HG03439 (cell line): ENCODE data around the gene COBLL1.

Experiments used
- ATAC-seq: cut with Tn5 transposase; IDR thresholded peaks from one replicate; pipeline ENCODE4 v1.9.1; 2021; ENCODE audit warnings: mild to moderate bottlenecking, moderate library complexity; ENCODE audit not compliant: unreplicated experiment

The COBLL1 gene

DNA sequence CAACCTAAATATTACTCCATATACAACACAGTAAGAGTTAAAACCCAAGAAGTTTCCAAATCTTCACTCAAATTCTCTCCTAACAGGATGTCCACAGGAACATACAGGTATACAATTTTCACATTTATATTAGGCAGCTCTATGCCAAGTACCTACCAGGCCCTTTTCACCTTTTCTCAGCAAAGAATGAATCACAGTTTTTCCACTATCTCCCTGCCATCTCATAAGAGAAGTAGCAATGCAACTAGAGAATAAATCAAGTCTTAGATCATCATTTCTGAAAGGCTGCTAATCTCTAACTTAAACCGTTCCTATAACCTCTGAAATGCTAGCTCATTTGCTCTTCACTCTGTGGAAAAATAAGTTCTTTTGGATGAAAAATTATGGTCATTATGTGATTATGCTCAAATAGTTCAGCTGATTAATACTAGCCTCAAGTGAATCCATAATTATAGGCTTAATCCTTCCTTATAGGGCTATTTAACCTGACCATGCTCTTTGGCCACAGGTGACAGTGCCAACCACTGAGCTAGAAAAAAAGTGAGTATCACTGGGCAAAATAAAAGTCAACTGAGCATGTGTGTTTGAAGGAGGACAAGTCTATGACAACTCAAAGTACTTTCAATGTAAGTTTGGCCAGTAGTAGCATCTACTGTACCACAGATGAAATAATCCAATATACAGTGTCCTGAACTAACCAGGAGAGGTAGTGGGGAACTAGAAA lies 79.7 kb downstream of the COBLL1 start:
- peak; percentile 14 for ATAC-seq

DNA sequence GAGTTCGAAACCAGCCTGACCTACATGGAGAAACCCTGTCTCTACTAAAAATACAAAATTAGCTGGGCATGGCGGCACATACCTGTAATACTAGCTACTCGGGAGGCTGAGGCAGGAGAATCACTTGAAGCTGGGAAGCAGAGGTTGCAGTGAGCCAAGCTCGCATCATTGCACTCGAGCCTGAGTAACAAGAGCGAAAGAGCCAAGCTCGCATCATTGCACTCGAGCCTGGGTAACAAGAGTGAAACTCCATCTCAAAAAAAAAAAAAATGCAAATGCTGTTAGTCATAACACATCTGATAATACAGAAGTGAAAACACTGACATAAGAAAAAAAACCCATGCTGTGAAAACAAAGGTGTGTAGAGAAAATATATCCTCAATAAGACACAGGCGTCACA lies 80.4 kb downstream of the COBLL1 start:
- peak; percentile 100 for ATAC-seq

DNA sequence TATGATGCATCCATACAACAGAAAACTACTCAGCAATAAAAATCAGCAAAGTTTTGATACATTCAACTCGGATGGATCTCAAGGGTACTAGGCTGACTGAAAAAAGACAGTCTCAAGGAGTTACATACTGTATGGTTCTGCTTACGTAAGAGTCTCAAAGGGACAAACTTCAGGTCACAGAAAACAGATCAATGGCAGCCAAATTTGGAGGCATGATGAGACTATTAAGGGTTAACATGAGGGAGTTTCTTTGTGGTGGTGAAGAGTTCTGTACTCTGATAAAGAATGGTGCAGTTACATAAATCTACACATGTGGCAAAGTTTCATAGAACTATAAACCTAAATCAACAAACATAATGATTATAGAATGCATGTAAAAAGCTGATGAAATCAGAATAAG lies 81.4 kb downstream of the COBLL1 start:
- ATAC-seq, result no peak

DNA sequence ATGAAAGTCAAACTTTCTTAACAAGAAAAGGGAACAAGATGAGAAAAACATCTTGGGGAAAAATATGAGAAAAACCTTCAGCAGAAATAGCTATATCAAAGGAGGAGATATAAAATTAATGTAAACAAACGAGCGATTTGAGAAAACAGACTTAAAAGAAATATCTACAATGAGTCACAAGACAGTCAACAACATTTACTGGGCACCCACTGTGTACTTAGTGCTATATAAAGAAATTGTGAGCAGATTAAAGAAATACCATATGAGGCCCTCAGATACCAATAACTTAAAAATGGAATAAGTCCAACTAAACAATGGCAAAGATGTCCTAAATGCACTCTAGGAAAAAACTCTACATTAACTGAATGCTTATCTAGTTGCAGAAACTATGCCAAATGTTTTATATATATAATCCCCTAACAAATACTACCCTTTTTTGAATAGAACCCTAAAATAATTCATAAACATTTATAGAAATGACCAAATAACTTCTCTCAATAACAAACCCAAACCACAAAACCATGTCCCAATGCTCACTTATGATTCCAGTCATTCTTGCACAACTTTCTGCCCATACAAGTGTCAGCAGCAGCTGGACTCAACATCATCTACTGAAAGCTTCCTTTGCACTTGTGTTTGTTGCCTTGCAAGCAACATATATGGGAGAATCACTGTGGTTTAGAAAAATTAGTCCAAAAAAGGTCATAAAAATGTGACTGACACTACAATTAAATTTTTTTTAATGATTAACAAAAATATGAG lies 83.5 kb downstream of the COBLL1 start:
- ATAC-seq, result no peak

GRCh38 chr2:164756773-164757172 lies 84.8 kb downstream of the COBLL1 start:
- ATAC-seq, result no peak

- ATAC-seq, result no peak
Observed at GRCh38 chr2:164755952-164756351, 85.7 kb downstream of the COBLL1 start.

- no peak for ATAC-seq
Observed at GRCh38 chr2:164754157-164755093, 87.2 kb downstream of the COBLL1 start.

GRCh38 chr2:164752956-164753355 lies 88.7 kb downstream of the COBLL1 start:
- ATAC-seq, result no peak

DNA sequence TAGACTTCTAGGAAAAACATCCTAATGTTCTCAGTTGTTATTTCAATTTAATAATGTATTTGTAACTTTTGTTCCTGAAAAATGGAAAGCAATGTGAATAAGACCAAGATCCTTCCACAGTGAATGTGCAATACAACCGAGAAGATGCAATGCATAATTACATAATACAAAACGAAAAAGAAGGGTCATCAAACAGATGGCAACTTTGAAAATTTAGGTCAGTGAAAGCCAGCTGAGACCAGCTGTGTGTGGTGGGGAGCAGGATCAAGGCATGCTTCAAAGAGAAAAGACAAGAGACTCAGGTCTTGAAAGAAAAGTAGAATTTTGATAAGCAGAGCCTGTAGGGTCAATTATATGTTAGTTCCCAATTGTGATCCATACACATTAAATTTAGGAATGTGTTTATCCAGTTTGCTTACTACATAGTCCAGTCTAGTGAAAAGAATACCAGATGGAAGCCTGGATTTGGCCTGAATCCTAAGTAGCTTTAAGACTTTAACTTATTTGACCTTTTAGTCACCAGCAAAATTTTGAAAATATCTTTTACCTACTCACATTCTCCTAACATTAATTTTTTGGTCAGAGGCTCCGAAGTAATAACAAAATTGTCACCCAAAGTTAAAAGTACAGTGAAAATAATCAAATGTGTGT lies 93.7 kb downstream of the COBLL1 start:
- no peak for ATAC-seq

DNA sequence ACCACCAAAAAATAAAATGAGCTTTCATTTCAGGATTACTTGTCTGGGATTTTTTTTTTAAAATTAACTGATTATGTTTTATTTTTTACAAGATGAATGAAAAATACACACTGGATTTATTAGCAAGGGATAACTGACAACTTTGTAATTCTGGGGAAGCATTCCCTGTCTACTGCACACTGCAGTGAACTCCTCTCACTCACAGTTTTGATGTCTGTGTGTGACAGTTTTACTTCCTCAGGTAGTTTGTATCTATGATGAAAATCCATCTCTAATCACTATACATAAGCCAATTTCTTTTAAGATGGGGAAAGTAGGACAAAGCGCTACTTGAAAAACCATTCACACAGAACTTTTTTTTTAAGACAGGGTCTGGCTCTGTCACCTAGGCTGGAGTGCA lies 94.5 kb downstream of the COBLL1 start:
- no peak for ATAC-seq

DNA sequence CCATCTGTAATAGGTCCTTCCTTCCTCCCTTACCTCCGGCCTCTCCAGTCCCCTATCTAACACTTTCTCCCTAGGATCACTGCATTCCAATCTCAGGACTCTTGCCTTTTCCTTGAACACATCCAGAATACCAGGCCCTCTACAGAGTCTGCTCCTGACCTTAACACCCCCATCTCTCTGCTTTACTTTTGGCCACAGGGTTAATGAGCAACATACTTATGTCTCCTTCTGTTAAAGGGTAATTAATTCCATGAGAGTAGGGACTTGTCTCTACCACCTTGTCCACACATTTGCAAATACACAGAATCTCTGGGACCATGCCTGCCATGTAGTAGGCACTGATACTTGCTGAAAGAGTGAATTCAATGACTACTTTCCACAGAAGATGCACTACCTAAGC lies 94.9 kb downstream of the COBLL1 start:
- no peak for ATAC-seq

DNA sequence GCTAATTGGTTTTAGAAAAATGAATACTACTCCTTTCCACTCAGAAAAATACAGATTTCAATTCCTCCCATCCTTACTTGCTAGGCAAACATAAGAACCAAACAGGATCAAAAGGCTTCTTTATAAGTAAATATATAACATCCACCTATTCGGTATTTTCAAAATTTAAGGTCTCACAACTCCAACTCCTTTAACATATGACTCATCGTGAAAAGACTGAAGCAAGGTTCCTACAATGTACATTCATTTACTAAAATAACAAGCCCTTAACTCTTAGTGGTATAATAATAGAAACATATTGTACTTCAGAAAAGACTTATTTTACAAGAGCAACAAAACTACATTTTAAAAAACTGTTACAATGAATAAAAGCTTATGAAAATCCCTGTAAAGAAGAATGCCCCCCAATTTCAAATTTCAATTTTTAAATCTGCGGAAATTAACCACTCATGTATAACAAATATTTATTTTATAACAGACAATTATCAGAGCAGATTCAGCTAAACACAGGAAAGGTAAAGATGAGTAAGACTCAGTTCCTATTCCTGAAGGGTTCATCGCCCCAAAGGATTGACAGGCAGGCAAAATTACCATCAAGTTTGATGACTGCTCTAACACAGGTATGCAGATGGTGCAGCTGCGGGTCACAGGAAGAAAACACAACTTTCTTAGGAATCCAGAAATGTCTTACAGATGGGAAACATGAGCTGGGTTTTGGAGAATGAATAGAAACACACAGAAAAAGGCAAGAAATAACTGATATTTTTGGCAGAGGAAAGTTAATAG lies 96.4 kb downstream of the COBLL1 start:
- no peak for ATAC-seq

GRCh38 chr2:164742738-164743317 lies 98.8 kb downstream of the COBLL1 start:
- no peak for ATAC-seq

GRCh38 chr2:164739966-164740365 lies 101.7 kb downstream of the COBLL1 start:
- no peak for ATAC-seq

GRCh38 chr2:164737612-164738081 lies 104.0 kb downstream of the COBLL1 start:
- ATAC-seq, result peak; percentile 67

DNA sequence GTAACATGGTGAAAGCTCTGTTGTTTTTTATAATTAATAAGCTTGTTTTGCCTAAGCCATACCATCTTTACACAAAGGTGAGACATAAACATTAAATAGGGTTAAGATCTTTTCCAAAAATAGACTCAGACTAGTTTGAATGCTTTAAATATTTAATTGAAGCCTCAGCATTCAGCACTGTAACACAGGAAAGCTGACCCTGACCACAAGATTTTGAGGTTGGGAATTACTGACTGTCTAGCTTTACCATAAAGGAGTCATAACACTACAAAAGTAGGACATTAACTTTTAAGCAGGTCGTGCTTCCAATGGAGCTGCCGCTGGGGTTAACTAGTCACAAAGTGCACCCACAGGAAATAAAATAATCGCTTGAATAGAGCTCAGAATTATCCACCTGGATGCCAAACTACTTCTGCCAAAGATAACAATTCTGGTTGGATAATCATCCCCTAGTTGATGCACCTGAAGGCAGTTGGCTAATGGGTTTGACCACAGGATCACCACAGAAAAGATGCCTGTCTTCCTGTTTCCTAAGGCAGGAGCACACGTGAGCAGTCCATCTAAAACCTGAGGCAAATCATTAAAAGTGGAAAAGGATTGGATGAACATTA lies 106.2 kb downstream of the COBLL1 start:
- no peak for ATAC-seq

DNA sequence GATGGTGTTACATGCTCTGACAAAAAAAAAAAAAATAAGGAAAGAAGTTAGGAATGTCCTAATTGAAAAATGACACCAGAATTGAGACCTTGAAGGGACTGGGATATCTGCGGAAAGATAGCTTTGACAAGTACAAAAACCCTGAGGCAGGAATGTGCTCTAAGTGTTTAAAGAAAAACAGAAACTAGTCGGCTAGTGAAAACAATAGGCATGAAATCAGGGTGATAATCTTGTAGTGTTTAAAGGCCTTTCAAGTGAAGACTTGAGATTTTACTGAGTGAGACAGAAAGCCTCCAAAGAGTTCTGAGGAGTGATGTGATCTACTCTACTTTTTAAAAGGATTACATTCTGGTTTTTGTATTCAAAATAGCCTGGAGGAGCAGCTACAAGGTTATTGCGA lies 107.4 kb downstream of the COBLL1 start:
- no peak for ATAC-seq

DNA sequence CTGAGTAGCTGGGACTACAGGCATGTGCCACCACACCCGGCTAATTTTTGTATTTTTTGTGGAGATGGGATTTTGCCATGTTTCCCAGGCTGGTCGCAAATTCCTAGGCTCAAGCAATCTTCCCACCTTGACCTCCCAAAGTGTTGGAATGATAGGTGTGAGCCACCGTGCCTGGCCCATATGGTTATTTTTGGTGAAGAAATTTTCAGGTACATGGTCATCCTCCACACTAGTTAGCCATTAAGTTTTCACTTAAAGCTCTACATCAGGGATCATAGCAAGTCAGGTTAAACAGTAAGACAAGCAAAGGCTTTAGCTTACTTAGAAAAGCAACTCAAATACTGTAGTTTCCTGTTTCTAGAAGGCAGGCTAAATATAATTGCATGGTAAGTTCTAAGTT lies 116.1 kb downstream of the COBLL1 start:
- no peak for ATAC-seq
